HG03432 (cell line): ENCODE results near the gene PCNT.
A peak's percentile ranks its signal among the peaks of the same experiment; 100 is the strongest.
"Not testable (repeated sequence)": the region's sequence is repeated elsewhere in the genome, so short reads cannot be mapped to it uniquely, and the experiment has no call there.

Experiments
- ATAC-seq: cut with Tn5 transposase; IDR thresholded peaks from one replicate; pipeline ENCODE4 v1.9.1; 2021; ENCODE audit warnings: mild to moderate bottlenecking, moderate library complexity; ENCODE audit not compliant: unreplicated experiment

Gene PCNT

GRCh38 chr21:46304437-46304836 is 19.5 kb upstream of the PCNT start:
- no peak for ATAC-seq

GRCh38 chr21:46304955-46305354 is 19.0 kb upstream of the PCNT start:
- no peak for ATAC-seq

GRCh38 chr21:46307625-46308024 is 16.3 kb upstream of the PCNT start:
- no peak for ATAC-seq

- no peak for ATAC-seq
Observed at GRCh38 chr21:46308431-46308830, 15.5 kb upstream of the PCNT start.

GRCh38 chr21:46310260-46310659 is 13.7 kb upstream of the PCNT start:
- ATAC-seq = not testable (repeated sequence)

GRCh38 chr21:46311568-46311967 is 12.4 kb upstream of the PCNT start:
- no peak for ATAC-seq

- ATAC-seq = no peak
Observed at GRCh38 chr21:46312949-46313348, 11.0 kb upstream of the PCNT start.

GRCh38 chr21:46314441-46315020 is 9.4 kb upstream of the PCNT start:
- no peak for ATAC-seq

- ATAC-seq = no peak
Observed at GRCh38 chr21:46316708-46317324, 7.1 kb upstream of the PCNT start.

- ATAC-seq = no peak
Observed at GRCh38 chr21:46317710-46318463, 6.1 kb upstream of the PCNT start.

GRCh38 chr21:46318464-46318845 is 5.5 kb upstream of the PCNT start:
- ATAC-seq = no peak

- ATAC-seq = no peak
Observed at GRCh38 chr21:46319186-46319585, 4.8 kb upstream of the PCNT start.

GRCh38 chr21:46320331-46320801 is 3.6 kb upstream of the PCNT start:
- no peak for ATAC-seq

- ATAC-seq = no peak
Observed at GRCh38 chr21:46322351-46323226, 1.4 kb upstream of the PCNT start.

GRCh38 chr21:46323227-46323709 is 688 bp upstream of the PCNT start:
- peak; percentile 7 for ATAC-seq

GRCh38 chr21:46324390-46325072 is 575 bp downstream of the PCNT start:
- peak; percentile 68 for ATAC-seq

GRCh38 chr21:46325073-46325912 is 1.3 kb downstream of the PCNT start:
- ATAC-seq = no peak

GRCh38 chr21:46326110-46326703 is 2.3 kb downstream of the PCNT start:
- ATAC-seq = no peak

- ATAC-seq = no peak
Observed at GRCh38 chr21:46327711-46328110, 3.8 kb downstream of the PCNT start.
